IPS-18c (cell line): ENCODE measurements around the gene THEMIS.
"Not testable (repeated sequence)": the region's sequence is repeated elsewhere in the genome, so short reads cannot be mapped to it uniquely, and the experiment has no call there.

Experiments used
- H3K4me3 ChIP-seq: 2 replicates; pipeline ENCODE4 v1.7.0; 2013; ENCODE audit warnings: low read depth, mild to moderate bottlenecking, low read length, moderate library complexity; ENCODE audit not compliant: insufficient read depth
- H3K9me3 ChIP-seq: one replicate; pipeline ENCODE4 v1.6.1; 2013; ENCODE audit warnings: mild to moderate bottlenecking, low read length, moderate library complexity; ENCODE audit not compliant: control insufficient read depth, insufficient read depth

Gene THEMIS

DNA sequence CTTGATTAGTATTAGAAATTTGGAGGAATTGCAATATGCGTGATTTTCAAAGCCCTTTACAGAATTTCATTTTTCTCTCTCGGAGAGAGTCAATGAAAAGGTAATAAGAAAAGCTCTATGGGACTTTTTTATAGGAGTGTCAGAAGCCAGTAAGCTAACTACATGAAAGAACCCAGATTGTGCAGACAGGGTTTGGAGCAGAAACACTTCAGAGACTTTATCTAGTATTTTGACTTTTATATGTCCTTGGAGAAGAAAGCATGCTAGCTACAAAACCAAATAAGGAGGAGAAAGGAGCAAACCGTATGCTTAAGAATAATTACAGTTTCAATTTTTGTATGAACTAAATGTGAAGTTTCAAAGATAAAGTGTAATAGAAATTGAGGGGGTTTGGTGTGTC, 182.2 kb downstream of the THEMIS start:
- Histone ChIP-seq H3K9me3 (no peaks in the 10 kb centered on the region), H3K4me3 (no peak overlapping the region)

DNA sequence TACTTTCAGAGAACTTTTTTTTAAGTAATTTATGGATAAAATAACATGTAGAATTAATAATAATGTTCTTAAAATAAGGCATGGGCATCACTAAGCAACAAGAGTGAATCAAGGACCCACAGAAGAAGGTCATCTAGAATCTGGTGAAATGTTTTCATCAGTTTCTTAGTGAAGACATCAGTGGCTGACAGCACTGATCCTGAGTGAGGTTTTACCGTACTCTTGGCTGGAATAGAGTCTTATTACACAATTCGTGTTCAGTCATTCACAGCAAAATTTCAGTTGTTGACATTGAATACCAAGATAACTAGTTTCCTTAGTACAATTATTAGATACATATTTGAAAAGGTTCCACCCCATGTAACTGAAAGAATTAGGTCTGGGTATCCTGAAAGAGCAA, 183.5 kb downstream of the THEMIS start:
- no peaks in the 10 kb centered on the region for H3K9me3 ChIP-seq
- H3K4me3 ChIP-seq, result no peak overlapping the region

DNA sequence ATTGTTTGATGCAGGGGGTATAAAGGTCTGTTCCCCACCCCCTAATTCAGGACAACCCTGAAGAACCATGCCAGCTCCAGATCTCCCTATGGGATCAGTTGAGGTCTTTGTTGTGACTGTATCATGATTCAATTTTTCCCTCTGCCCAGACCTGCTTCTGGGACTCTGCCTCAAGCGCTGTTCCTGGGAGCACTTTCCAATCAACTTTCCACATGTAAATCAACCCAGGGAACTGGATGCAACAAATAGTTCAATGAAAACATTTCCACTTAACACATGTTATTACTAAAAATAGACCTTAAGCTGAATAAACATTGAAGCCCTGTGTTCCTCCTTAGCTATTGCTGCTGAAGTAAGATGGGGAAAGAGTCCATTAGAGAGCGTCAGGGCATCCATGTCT, 184.4 kb downstream of the THEMIS start:
- Histone ChIP-seq H3K4me3 (no peak overlapping the region), H3K9me3 (no peaks in the 10 kb centered on the region)

DNA sequence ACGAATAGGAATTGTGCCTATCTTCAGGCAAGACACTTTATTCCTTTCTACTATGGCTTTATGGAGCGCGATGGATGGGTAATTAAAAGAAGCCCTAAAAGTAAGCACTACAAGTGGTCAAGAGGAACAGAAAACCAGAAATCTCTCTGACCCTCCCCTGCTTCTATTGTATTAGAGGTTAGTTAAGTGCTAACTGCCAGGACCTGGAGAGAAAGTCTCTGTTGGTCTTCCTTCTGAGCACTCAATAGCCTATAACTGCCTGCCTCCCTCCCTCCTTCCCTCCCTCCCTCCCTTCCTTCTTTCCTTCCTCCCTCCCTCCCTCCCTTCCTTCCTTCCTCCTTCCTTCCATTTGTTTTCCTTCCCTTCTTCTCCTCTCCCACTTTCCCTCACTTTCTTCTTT, 190.2 kb downstream of the THEMIS start:
- Histone ChIP-seq H3K4me3 (no peak overlapping the region), H3K9me3 (no peaks in the 10 kb centered on the region)

DNA sequence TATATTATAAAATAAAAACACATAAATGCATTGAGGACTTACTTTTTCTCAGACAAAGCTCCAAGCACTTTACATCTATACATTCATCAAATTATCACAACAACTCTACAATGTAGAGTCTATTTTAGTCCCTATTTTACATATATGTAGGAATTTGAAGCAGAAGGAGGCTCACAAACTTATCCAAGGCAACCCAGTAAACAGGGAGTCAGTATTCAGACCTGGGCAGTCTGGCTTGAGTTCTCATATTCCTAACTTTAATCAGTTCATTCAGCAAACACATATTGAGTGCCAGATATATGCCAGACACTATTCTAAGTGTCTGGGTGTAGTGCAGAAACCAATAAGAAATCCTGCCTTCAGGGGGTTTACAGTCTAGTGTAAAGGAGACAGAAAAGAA, 194.6 kb downstream of the THEMIS start:
- Histone ChIP-seq H3K4me3 (no peak overlapping the region; the same call in 1 of the 2 replicates), H3K9me3 (no peaks in the 10 kb centered on the region)

DNA sequence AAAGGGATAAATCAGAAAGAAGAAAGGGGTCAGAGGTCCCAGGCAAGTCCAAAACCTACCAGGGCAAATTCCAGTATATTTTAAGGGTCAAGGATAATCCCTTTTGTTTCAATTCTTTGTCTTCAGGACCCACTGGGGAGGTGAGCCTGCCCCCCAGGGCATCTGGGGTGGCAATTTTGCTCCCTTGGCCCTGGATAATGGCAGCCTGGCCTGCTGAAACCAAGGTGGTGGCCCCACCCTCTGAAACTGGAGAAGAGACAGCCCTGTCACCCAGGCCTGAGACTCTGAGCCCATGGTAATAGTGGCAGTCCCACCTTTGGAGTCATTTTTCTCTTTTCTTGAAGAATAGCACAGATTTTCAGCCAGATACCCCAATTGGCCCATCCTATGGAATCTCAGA, 205.8 kb downstream of the THEMIS start:
- H3K4me3 ChIP-seq, result no peak overlapping the region
- no peaks in the 10 kb centered on the region for H3K9me3 ChIP-seq

DNA sequence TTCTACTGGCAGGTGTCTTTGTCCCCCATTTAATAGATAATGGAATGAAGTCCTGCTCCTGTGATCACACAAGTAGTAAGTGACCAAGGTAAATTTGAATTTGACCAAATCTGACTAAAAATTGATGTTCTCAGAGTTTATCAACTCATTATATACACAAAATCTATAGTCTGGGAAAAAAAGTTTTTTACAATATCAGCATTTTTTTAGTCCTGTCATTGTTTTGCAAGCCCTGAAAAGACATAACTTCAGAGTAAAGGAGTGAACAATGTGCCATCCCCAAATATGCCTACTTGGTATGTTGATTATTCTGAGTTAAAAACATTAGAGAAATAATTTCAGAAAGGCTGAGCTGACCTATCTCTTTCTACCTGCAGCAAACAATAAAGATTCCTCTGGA, 209.7 kb downstream of the THEMIS start:
- H3K9me3 ChIP-seq, result no peaks in the 10 kb centered on the region
- H3K4me3 ChIP-seq, result no peak overlapping the region

DNA sequence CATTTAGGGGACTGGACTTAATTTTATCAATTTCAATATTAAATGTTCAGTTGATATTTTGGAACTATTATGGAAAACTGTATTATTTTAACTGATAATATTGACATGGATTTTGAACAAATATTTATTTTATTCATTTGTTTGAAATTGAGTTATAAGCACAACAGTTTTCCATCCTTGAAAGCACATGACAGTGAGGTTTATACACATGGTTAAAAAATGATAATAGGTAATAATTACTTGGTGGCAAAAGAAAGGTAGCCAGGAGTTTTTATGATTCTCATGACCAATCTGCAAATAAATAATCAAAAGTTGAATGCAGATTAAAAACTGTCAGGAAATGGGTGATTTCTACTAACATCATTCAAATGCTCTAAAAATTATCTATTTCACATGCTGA, 210.3 kb downstream of the THEMIS start:
- Histone ChIP-seq H3K9me3 (no peaks in the 10 kb centered on the region), H3K4me3 (no peak overlapping the region)

DNA sequence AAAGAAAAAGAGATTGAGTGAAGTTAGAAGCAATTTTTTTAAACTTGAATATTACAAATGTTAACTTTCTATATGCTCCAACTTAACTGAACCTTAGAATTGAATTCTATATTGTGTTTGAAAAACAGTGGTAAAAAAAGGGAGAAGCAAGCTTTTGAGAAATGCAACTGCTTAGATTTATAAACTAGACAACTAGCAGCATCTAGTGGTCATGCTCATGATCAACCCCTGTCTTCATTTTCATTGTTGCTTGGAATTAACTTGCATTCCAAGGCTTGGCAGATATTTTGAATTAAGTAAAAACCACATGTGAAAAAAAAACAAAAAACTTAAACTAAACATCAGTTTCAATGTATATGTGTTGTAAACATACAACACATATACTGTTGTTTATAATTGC, 210.8 kb downstream of the THEMIS start:
- Histone ChIP-seq H3K9me3 (no peaks in the 10 kb centered on the region), H3K4me3 (no peak overlapping the region)

DNA sequence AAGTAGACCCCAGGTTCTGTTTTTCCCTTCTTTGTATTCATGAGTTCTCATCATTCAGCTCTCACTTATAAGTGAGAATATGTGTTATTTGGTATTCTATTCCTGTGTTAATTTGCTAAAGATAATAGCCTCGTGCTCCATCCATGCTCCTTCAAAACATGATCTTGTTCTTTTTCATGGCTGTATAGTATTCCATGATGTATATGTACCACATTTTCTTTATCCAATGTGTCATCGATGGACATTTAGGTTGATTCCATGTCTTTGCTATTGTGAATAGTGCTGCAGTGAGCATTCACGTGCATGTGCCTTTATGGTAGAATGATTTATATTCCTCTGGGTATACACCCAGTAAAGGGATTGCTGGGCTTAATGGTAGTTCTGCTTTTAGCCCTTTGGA, 213.4 kb downstream of the THEMIS start:
- not testable (repeated sequence) for H3K9me3 ChIP-seq, H3K4me3 ChIP-seq

DNA sequence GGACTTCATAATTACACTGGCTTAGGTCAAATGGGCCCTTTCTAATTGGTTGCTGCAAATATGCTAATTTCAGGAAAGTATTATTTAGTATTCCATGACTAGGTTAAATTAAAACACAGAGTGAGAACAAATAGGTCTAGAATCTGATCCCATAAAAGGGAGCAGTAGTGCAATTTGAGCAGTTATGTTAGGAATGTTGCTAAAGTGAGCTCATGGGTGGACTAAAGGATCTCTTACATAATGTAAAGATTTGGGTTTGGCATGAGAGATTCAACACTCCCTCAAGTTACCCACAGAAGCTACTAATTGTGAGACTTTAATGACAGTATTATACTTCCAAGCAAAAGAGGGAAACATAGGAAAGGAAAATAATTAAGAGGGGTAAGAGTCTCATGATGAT, 214.8 kb downstream of the THEMIS start:
- H3K4me3 ChIP-seq, result no peak overlapping the region
- no peaks in the 10 kb centered on the region for H3K9me3 ChIP-seq

DNA sequence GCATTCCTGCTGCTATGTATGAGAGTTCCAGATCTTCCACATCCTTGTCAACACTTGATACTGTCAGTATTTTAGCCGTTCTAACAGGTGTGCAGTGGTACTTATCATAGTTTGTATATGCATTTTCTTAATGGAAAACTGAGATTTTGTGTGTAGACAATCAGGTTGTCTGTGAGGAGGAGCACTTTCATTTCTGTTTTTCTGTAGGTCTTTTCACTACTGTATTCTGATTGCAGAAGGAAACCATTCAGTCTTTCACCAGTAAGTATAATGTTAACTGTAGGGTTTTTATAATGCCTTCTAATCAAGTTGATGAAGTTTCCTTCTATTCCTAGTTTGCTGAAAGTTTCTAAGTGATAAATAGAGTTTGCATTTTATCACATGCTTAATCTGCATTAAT, 216.4 kb downstream of the THEMIS start:
- Histone ChIP-seq H3K4me3 (no peak overlapping the region), H3K9me3 (no peaks in the 10 kb centered on the region)
